WTC11 (cell line): ENCODE results near the gene SYNJ2. TPM values are rescaled to one million over a fixed set of nuclear protein-coding genes. Genes with fewer than 3 reads are reported as not detected.

ENCODE experiments used
- ATAC-seq: fragments of 200-7000 bp; cut with Tn5 transposase; 2 replicates; pipeline ENCODE4 v1.10.0; 2021; ENCODE audit warnings: mild to moderate bottlenecking, moderate library complexity
- CTCF ChIA-PET: fragments of 300-600 bp; sonication (Branson Sonifier 250); formaldehyde crosslinking; loops from one replicate; lab custom pipeline; 2021; ENCODE audit warnings: antibody characterized with exemption; lab: Charles Lee
- POLR2A ChIA-PET: fragments of 350-600 bp; sonication (Branson Sonifier 250); formaldehyde crosslinking; loops from one replicate; lab custom pipeline; 2021; ENCODE audit warnings: antibody characterized with exemption; lab: Charles Lee
- DNase-seq: peaks from one replicate; pipeline ENCODE4 v3.0.0; 2021; ENCODE audit warnings: low spot score
- H3K27ac Mint-ChIP-seq: 2 replicates; pipeline ENCODE4 v1.8.0; 2021; ENCODE audit warnings: mixed read lengths
- H3K27me3 Mint-ChIP-seq: 2 replicates; pipeline ENCODE4 v1.8.0; 2021; ENCODE audit warnings: low read depth, mild to moderate bottlenecking, moderate library complexity, mixed read lengths
- H3K36me3 Mint-ChIP-seq: 2 replicates; pipeline ENCODE4 v1.8.0; 2021; ENCODE audit warnings: mixed read lengths
- H3K4me1 Mint-ChIP-seq: 2 replicates; pipeline ENCODE4 v1.8.0; 2022; ENCODE audit warnings: mixed read lengths
- H3K4me3 Mint-ChIP-seq: 2 replicates; pipeline ENCODE4 v1.8.0; 2021; ENCODE audit warnings: mild to moderate bottlenecking, moderate library complexity, mixed read lengths
- H3K9me3 Mint-ChIP-seq: 2 replicates; pipeline ENCODE4 v1.8.0; 2021; ENCODE audit warnings: mixed read lengths
- AFF4 ChIP-seq: sonication (generic); formaldehyde crosslinking; IDR thresholded peaks from 2 replicates; pipeline ENCODE4 v1.8.1; 2023; ENCODE audit warnings: mild to moderate bottlenecking, missing genetic modification reagents, borderline replicate concordance
- AR ChIP-seq: fragments of 250-450 bp; sonication (Bioruptor Pico); IDR thresholded peaks from 2 replicates; pipeline ENCODE4 v1.9.0; 2021; ENCODE audit warnings: mild to moderate bottlenecking
- ATF1 ChIP-seq: sonication (generic); formaldehyde crosslinking; IDR thresholded peaks from 2 replicates; pipeline ENCODE4 v1.8.1; 2023; ENCODE audit warnings: mild to moderate bottlenecking, moderate library complexity, missing genetic modification reagents
- CBFB ChIP-seq: sonication (generic); formaldehyde crosslinking; IDR thresholded peaks from 2 replicates; pipeline ENCODE4 v1.8.1; 2022; ENCODE audit warnings: mild to moderate bottlenecking, low read depth, missing genetic modification reagents
- CDX4 ChIP-seq: fragments of 250-450 bp; sonication (Bioruptor Pico); IDR thresholded peaks from 2 replicates; pipeline ENCODE4 v1.9.0; 2021; ENCODE audit warnings: moderate library complexity, mild to moderate bottlenecking, inconsistent platforms, borderline replicate concordance
- CREB1 ChIP-seq: sonication (generic); formaldehyde crosslinking; IDR thresholded peaks from 2 replicates; pipeline ENCODE4 v1.8.0; 2023; ENCODE audit warnings: mild to moderate bottlenecking, missing genetic modification reagents
- E2F5 ChIP-seq: sonication (generic); formaldehyde crosslinking; IDR thresholded peaks from 2 replicates; pipeline ENCODE4 v1.8.1; 2022; ENCODE audit warnings: mild to moderate bottlenecking, moderate library complexity, missing genetic modification reagents
- ESRRA ChIP-seq: sonication (generic); formaldehyde crosslinking; IDR thresholded peaks from 2 replicates; pipeline ENCODE4 v1.8.1; 2022; ENCODE audit warnings: mild to moderate bottlenecking, missing genetic modification reagents, borderline replicate concordance
- GRHL2 ChIP-seq: fragments of 250-450 bp; sonication (Bioruptor Pico); IDR thresholded peaks from 2 replicates; pipeline ENCODE4 v1.8.0; 2022; ENCODE audit warnings: mild to moderate bottlenecking, moderate library complexity; ENCODE audit not compliant: insufficient replicate concordance, severe bottlenecking
- JAZF1 ChIP-seq: fragments of 250-450 bp; sonication (Bioruptor Pico); IDR thresholded peaks from 2 replicates; pipeline ENCODE4 v1.9.0; 2021; ENCODE audit warnings: moderate library complexity, mild to moderate bottlenecking, inconsistent platforms
- MXD4 ChIP-seq: fragments of 250-450 bp; sonication (Bioruptor Pico); IDR thresholded peaks from 2 replicates; pipeline ENCODE4 v1.8.0; 2021; ENCODE audit warnings: mild to moderate bottlenecking, moderate library complexity, borderline replicate concordance
- NFATC4 ChIP-seq: fragments of 250-450 bp; sonication (Bioruptor Pico); IDR thresholded peaks from 2 replicates; pipeline ENCODE4 v1.9.0; 2021; ENCODE audit warnings: mild to moderate bottlenecking
- NFE2L1 ChIP-seq: sonication (generic); formaldehyde crosslinking; IDR thresholded peaks from 2 replicates; pipeline ENCODE4 v1.8.1; 2023; ENCODE audit warnings: missing genetic modification reagents
- SMAD3 ChIP-seq: sonication (generic); formaldehyde crosslinking; IDR thresholded peaks from 2 replicates; pipeline ENCODE4 v1.8.0; 2022; ENCODE audit warnings: missing genetic modification reagents, mild to moderate bottlenecking, borderline replicate concordance
- TCF7 ChIP-seq: sonication (generic); formaldehyde crosslinking; IDR thresholded peaks from 2 replicates; pipeline ENCODE4 v1.8.0; 2022; ENCODE audit warnings: mild to moderate bottlenecking, low read depth, missing genetic modification reagents, moderate library complexity
- TEAD4 ChIP-seq: sonication (generic); formaldehyde crosslinking; IDR thresholded peaks from 2 replicates; pipeline ENCODE4 v1.8.0; 2022; ENCODE audit warnings: mild to moderate bottlenecking, missing genetic modification reagents
- ZNF232 ChIP-seq: sonication (generic); formaldehyde crosslinking; IDR thresholded peaks from 2 replicates; pipeline ENCODE4 v1.8.0; 2022; ENCODE audit warnings: mild to moderate bottlenecking, missing genetic modification reagents
- total RNA-seq: library from RNA; stranded (reverse); gene quantifications from 3 replicates; pipeline ENCODE4 v1.2.3, GENCODE V29; 2021
- TF ChIP-seq, protein P1 (sequence below): fragments of 250-450 bp; sonication (Bioruptor Pico); IDR thresholded peaks from 2 replicates; pipeline ENCODE4 v1.8.0; 2021; ENCODE audit warnings: mild to moderate bottlenecking
- TF ChIP-seq, protein P2 (sequence below): sonication (generic); formaldehyde crosslinking; IDR thresholded peaks from 2 replicates; pipeline ENCODE4 v1.8.0; 2023; ENCODE audit warnings: missing genetic modification reagents
- TF ChIP-seq, protein P3 (sequence below): fragments of 250-450 bp; sonication (Bioruptor Pico); IDR thresholded peaks from 2 replicates; pipeline ENCODE4 v1.9.0; 2021; ENCODE audit warnings: mild to moderate bottlenecking

The SYNJ2 gene
- total RNA-seq, 1 experiment from 2014 or later: 15.3 TPM

GRCh38 chr6:157983406-157984119 lies 1.9 kb downstream of the SYNJ2 start:
- Mint-ChIP-seq H3K36me3 (no peaks in the 10 kb centered on the region), H3K4me1 (peaks cover 58% of the 10 kb centered on the region), H3K4me3 (peak overlapping the region; percentile 70; the same call in 1 of the 2 replicates), H3K27ac (peak overlapping the region; percentile 88), H3K27me3 (peaks cover 19% of the 10 kb centered on the region), H3K9me3 (no peaks in the 10 kb centered on the region)
- TF ChIP-seq NFE2L1 (CRISPR knock-in tag): no peak
- TF ChIP-seq JAZF1 (CRISPR knock-in tag): no peak
- TF ChIP-seq NFATC4: no peak
- no peak for TF ChIP-seq AFF4
- TF ChIP-seq TCF7 (CRISPR knock-in tag): no peak
- TF ChIP-seq, protein P1, sequence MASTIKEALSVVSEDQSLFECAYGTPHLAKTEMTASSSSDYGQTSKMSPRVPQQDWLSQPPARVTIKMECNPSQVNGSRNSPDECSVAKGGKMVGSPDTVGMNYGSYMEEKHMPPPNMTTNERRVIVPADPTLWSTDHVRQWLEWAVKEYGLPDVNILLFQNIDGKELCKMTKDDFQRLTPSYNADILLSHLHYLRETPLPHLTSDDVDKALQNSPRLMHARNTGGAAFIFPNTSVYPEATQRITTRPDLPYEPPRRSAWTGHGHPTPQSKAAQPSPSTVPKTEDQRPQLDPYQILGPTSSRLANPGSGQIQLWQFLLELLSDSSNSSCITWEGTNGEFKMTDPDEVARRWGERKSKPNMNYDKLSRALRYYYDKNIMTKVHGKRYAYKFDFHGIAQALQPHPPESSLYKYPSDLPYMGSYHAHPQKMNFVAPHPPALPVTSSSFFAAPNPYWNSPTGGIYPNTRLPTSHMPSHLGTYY: no peak
- ChIA-PET CTCF (interaction anchor here (1.0 to 3.8 kb wide), 4 partner anchors 12 to 669 kb away, joined by 4 to 15 read pairs (median 6); no protein-coding TSS in a partner anchor), POLR2A (no interaction called here)
- DNase-seq (no peak), ATAC-seq (no peak)

GRCh38 chr6:157984128-157984527 lies 2.5 kb downstream of the SYNJ2 start:
- ATAC-seq (no peak), DNase-seq (no peak)
- TF ChIP-seq SMAD3 (CRISPR knock-in tag) (no peak), CDX4 (CRISPR knock-in tag) (no peak), ZNF232 (CRISPR knock-in tag) (no peak), CBFB (CRISPR knock-in tag) (no peak), ATF1 (CRISPR knock-in tag) (no peak), ESRRA (CRISPR knock-in tag) (no peak), AR (no peak), E2F5 (CRISPR knock-in tag) (no peak), GRHL2 (no peak), TEAD4 (CRISPR knock-in tag) (no peak), CREB1 (CRISPR knock-in tag) (no peak), MXD4 (CRISPR knock-in tag) (no peak)
- TF ChIP-seq, protein P2, sequence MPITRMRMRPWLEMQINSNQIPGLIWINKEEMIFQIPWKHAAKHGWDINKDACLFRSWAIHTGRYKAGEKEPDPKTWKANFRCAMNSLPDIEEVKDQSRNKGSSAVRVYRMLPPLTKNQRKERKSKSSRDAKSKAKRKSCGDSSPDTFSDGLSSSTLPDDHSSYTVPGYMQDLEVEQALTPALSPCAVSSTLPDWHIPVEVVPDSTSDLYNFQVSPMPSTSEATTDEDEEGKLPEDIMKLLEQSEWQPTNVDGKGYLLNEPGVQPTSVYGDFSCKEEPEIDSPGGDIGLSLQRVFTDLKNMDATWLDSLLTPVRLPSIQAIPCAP (CRISPR knock-in tag): no peak
- TF ChIP-seq, protein P3, sequence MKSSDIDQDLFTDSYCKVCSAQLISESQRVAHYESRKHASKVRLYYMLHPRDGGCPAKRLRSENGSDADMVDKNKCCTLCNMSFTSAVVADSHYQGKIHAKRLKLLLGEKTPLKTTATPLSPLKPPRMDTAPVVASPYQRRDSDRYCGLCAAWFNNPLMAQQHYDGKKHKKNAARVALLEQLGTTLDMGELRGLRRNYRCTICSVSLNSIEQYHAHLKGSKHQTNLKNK (CRISPR knock-in tag): no peak
- Mint-ChIP-seq H3K27ac (0 out of 2 replicates have a peak overlapping the region, but pooled peaks have one; percentile 27), H3K36me3 (no peaks in the 10 kb centered on the region), H3K4me3 (no peak overlapping the region), H3K4me1 (peaks cover 63% of the 10 kb centered on the region), H3K9me3 (no peaks in the 10 kb centered on the region), H3K27me3 (peaks cover 19% of the 10 kb centered on the region)
- ChIA-PET CTCF (interaction anchor here (0.7 to 3.8 kb wide), 4 partner anchors 42 to 669 kb away, joined by 3 to 15 read pairs (median 4); no protein-coding TSS in a partner anchor), POLR2A (interaction anchor here (0.5 to 1.0 kb wide), 2 partner anchors 13 to 30 kb away, joined by 3 read pairs; no protein-coding TSS in a partner anchor)
